ENCODE results near the gene POU2F2. TPM values are rescaled to one million over a fixed set of nuclear protein-coding genes. Genes with fewer than 3 reads are reported as not detected.

The POU2F2 gene
- total and polyA plus RNA-seq, 10 of the 15 experiments (the other 5 are each of a cell fraction or from before 2014, with no cell fraction given) = 4.4 to 62.4 (median 37.9) TPM

DNA sequence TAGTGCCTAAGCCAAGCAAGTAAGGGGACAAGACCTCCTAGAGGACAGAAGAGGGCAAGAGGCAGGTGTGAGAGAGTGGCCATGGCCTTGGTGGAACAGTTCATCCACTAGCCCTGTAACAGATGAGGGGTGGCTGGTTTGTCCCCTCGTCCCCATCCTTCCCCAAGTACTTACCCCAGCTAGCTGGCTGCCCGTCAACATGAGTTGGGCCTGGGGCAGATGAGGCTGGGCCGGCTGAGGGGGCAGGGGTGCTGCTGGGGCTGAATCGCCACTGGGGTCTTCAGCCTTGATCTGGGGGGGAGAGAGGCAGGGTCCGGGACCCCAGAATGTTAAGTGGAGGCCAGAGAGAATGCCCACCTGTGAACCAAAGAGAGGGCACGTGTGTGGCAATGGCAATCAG is 15.2 kb downstream of the POU2F2 start:
- H3K27ac ChIP-seq (ENCODE audit: control insufficient read depth, insufficient read depth) = no peak overlapping the region
- no TSS peak for BruUV-seq (replicated peaks)
- H2AFZ ChIP-seq (ENCODE audit: control insufficient read depth, low read depth, low read length) = no peak overlapping the region
- no peaks in the 10 kb centered on the region for H3K9me3 ChIP-seq (replicated peaks; ENCODE audit: control insufficient read depth, insufficient read depth, low read length)
- FAIRE-seq (no peak), ATAC-seq (no peak), DNase-seq (ENCODE audit: low read depth, low spot score) (no peak)
- WGBS (ENCODE audit: insufficient coverage, insufficient replicate concordance, low lambda C conversion rate, missing lambda C conversion rate) = 82% methylated on average over 5 of the region's 6 CpGs
- intact Hi-C loops (cut with micrococcal nuclease; ENCODE audit: unreplicated experiment) = no loop called here
- H3K9ac ChIP-seq (ENCODE audit: control insufficient read depth, insufficient read depth, low read length) = no peak overlapping the region
- H3K79me2 ChIP-seq (ENCODE audit: control insufficient read depth, insufficient read depth, low read length) = peaks cover 4% of the 10 kb centered on the region
- SMC1A ChIA-PET (ENCODE audit: uncharacterized antibody, unreplicated experiment) = interaction anchor here (10.2 kb wide), 1 partner anchor 9 kb away, joined by 223 read pairs; no protein-coding TSS in a partner anchor
- in situ Hi-C loops (cut with MboI) = no loop called here
- RAD21 ChIA-PET (ENCODE audit: unreplicated experiment) = interaction anchor here (4.1 to 6.5 kb wide), 2 partner anchors 11 to 15 kb away, joined by 51 to 92 read pairs; partner anchors contain the start of gene POU2F2
- peaks cover 19 to 37% of the 10 kb centered on the region in 2 experiments; a peak in 3 of 4 replicates for H3K36me3 ChIP-seq (ENCODE audit: control insufficient read depth in 2 of 2, insufficient read depth in 2 of 2, low read length in 1 of 2)
- TF ChIP-seq BRCA1 (IDR thresholded peaks at IDR 0.05; ENCODE audit: low read depth, low read length) = no peak
- no peak for TF ChIP-seq NBN (IDR thresholded peaks at IDR 0.05)
- TF ChIP-seq MXI1 (IDR thresholded peaks at IDR 0.05; ENCODE audit: low read depth, low read length) = no peak
- TF ChIP-seq FOXK2 (IDR thresholded peaks at IDR 0.05) = no peak
- peaks cover 55% of the 10 kb centered on the region for H3K4me1 ChIP-seq (ENCODE audit: control insufficient read depth, insufficient read depth, low read length)
- POLR2A ChIA-PET = interaction anchor here (5.0 to 5.1 kb wide), 2 partner anchors 7 to 11 kb away, joined by 67 to 75 read pairs; no protein-coding TSS in a partner anchor
- CTCF ChIA-PET = interaction anchor here (1.6 to 10.9 kb wide), 4 partner anchors 6 to 322 kb away, joined by 6 to 197 read pairs (median 125); partner anchors contain the start of gene POU2F2
- no peaks in the 10 kb centered on the region for H3K27me3 ChIP-seq (replicated peaks in 1 of 2; ENCODE audit: control insufficient read depth in 2 of 2, insufficient read depth in 2 of 2, low read length in 1 of 2)
- H3K4me3 ChIP-seq = no peak overlapping the region
- no peak overlapping the region for H3K4me2 ChIP-seq (ENCODE audit: control insufficient read depth, insufficient read depth)
- no peaks in the 10 kb centered on the region for H4K20me1 ChIP-seq (ENCODE audit: control insufficient read depth, insufficient read depth)

DNA sequence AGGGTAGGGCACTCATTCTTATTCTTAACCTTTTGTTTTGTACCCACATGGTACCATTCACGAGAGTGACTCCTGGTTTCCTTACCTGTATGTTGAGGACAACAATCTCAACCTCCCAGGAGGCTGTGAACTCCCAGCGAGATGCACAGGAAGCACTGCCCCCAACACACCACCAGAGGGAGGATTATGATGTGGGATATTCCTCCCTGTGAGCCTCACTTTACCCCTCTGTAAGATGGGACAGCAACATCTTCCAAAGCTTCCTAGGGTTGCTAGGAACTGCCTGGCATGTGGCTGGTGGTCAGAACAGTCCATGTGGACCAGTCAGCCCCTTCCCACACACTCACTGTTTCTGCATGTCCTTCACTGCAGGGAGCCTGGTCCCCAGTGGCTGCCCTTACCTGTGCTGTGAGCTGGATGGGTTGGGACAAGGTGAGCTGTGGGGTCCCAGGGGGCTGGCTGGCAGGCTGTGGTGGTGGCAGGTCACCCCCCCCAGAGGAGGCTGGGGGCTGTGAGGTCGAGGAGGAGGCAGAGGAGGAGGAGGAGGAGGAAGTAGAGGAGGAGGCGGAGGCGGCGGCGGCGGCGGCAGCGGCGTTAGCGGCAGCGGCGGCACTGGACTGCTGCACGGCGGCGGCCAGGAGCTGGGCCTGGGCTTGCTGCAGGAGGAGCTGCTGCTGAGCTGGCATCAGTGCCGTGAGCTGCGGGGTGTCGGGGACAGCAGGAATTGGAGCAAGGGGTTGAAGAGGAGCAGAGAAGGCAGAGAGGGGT is 15.8 kb downstream of the POU2F2 start:
- H4K20me1 ChIP-seq (ENCODE audit: control insufficient read depth, insufficient read depth) = no peaks in the 10 kb centered on the region
- RAD21 ChIA-PET (ENCODE audit: unreplicated experiment) = interaction anchor here (4.1 to 6.5 kb wide), 3 partner anchors 7 to 15 kb away, joined by 51 to 92 read pairs (median 68); partner anchors contain the start of gene POU2F2
- 85% methylated on average over 20 of the region's 20 CpGs for WGBS (ENCODE audit: insufficient coverage, insufficient replicate concordance, low lambda C conversion rate, missing lambda C conversion rate)
- peaks cover 3% of the 10 kb centered on the region for H3K79me2 ChIP-seq (ENCODE audit: control insufficient read depth, insufficient read depth, low read length)
- peaks cover 49% of the 10 kb centered on the region for H3K4me1 ChIP-seq (ENCODE audit: control insufficient read depth, insufficient read depth, low read length)
- H3K27me3 ChIP-seq (replicated peaks in 1 of 2; ENCODE audit: control insufficient read depth in 2 of 2, insufficient read depth in 2 of 2, low read length in 1 of 2) = no peaks in the 10 kb centered on the region
- POLR2A ChIA-PET = interaction anchor here (5.0 to 5.1 kb wide), 2 partner anchors 7 to 12 kb away, joined by 67 to 75 read pairs; no protein-coding TSS in a partner anchor
- intact Hi-C loops (cut with micrococcal nuclease; ENCODE audit: unreplicated experiment) (no loop called here), in situ Hi-C loops (cut with MboI) (no loop called here)
- H3K4me2 ChIP-seq (ENCODE audit: control insufficient read depth, insufficient read depth) = peak overlapping the region; percentile 89
- H3K9me3 ChIP-seq (replicated peaks; ENCODE audit: control insufficient read depth, insufficient read depth, low read length) = no peaks in the 10 kb centered on the region
- no peak for ATAC-seq
- no TSS peak for BruUV-seq (replicated peaks)
- no peak for FAIRE-seq
- H3K27ac ChIP-seq (ENCODE audit: control insufficient read depth, insufficient read depth) = peak overlapping the region; percentile 88
- DNase-seq (ENCODE audit: low read depth, low spot score) = no peak
- no peak overlapping the region for H3K9ac ChIP-seq (ENCODE audit: control insufficient read depth, insufficient read depth, low read length)
- SMC1A ChIA-PET (ENCODE audit: uncharacterized antibody, unreplicated experiment) = interaction anchor here (1.7 to 10.2 kb wide), 2 partner anchors 9 to 24 kb away, joined by 6 to 223 read pairs; no protein-coding TSS in a partner anchor
- no peak overlapping the region for H2AFZ ChIP-seq (ENCODE audit: control insufficient read depth, low read depth, low read length)
- H3K4me3 ChIP-seq = no peak overlapping the region
- peaks cover 18 to 37% of the 10 kb centered on the region in 2 experiments for H3K36me3 ChIP-seq (ENCODE audit: control insufficient read depth in 2 of 2, insufficient read depth in 2 of 2, low read length in 1 of 2)
- CTCF ChIA-PET = interaction anchor here (1.6 to 10.9 kb wide), 6 partner anchors 6 to 322 kb away, joined by 6 to 197 read pairs (median 66); partner anchors contain the start of gene POU2F2
- TF ChIP-seq ASH2L (IDR thresholded peaks at IDR 0.05; ENCODE audit: borderline replicate concordance, low read depth) (no peak), FOXM1 (IDR thresholded peaks at IDR 0.05; ENCODE audit: low read depth, low read length) (no peak), RUNX3 (IDR thresholded peaks at IDR 0.05; ENCODE audit: low read length) (no peak)
- TF ChIP-seq, protein P1, sequence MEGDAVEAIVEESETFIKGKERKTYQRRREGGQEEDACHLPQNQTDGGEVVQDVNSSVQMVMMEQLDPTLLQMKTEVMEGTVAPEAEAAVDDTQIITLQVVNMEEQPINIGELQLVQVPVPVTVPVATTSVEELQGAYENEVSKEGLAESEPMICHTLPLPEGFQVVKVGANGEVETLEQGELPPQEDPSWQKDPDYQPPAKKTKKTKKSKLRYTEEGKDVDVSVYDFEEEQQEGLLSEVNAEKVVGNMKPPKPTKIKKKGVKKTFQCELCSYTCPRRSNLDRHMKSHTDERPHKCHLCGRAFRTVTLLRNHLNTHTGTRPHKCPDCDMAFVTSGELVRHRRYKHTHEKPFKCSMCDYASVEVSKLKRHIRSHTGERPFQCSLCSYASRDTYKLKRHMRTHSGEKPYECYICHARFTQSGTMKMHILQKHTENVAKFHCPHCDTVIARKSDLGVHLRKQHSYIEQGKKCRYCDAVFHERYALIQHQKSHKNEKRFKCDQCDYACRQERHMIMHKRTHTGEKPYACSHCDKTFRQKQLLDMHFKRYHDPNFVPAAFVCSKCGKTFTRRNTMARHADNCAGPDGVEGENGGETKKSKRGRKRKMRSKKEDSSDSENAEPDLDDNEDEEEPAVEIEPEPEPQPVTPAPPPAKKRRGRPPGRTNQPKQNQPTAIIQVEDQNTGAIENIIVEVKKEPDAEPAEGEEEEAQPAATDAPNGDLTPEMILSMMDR (IDR thresholded peaks at IDR 0.05 in 2 of 3, conservative IDR thresholded peaks at IDR 0.05 in 1 of 3; ENCODE audit: control insufficient read depth in 2 of 3, extremely low read depth in 1 of 3, insufficient read depth in 1 of 3, low read depth in 3 of 3, low read length in 3 of 3) = peak; percentile 23 to 48 (median 39); a peak in 4 of 6 replicates
- TF ChIP-seq, protein P2, sequence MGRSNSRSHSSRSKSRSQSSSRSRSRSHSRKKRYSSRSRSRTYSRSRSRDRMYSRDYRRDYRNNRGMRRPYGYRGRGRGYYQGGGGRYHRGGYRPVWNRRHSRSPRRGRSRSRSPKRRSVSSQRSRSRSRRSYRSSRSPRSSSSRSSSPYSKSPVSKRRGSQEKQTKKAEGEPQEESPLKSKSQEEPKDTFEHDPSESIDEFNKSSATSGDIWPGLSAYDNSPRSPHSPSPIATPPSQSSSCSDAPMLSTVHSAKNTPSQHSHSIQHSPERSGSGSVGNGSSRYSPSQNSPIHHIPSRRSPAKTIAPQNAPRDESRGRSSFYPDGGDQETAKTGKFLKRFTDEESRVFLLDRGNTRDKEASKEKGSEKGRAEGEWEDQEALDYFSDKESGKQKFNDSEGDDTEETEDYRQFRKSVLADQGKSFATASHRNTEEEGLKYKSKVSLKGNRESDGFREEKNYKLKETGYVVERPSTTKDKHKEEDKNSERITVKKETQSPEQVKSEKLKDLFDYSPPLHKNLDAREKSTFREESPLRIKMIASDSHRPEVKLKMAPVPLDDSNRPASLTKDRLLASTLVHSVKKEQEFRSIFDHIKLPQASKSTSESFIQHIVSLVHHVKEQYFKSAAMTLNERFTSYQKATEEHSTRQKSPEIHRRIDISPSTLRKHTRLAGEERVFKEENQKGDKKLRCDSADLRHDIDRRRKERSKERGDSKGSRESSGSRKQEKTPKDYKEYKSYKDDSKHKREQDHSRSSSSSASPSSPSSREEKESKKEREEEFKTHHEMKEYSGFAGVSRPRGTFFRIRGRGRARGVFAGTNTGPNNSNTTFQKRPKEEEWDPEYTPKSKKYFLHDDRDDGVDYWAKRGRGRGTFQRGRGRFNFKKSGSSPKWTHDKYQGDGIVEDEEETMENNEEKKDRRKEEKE (IDR thresholded peaks at IDR 0.05) = no peak
- TF ChIP-seq, protein P3, sequence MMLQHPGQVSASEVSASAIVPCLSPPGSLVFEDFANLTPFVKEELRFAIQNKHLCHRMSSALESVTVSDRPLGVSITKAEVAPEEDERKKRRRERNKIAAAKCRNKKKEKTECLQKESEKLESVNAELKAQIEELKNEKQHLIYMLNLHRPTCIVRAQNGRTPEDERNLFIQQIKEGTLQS (IDR thresholded peaks at IDR 0.05; ENCODE audit: borderline replicate concordance, extremely low read depth, low read depth, low read length) = no peak

All from GM12878 (cell line).